Measurements from ENCODE around the gene SASH3.

The SASH3 gene

DNA sequence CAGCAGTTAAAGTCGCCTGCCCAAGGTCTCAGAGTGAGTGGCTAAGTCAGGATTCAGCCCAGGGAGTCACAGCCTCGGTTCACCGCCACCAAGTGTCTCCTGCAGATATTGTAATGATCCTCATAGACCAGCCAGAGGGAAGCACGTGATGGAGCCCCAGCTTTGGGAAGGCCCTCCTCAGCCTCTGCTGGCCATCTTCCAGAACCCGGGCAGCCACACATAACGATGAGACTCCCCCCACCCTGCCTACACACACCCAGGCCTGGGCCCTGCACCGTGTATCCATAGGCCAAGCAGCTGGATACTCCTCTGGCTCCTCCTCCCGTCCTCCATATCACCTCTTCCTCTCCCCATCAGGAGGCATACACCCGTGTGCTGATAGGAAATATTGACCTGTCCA, 19.6 kb upstream of the SASH3 start:
- no peak for DNase-seq

- no peak for DNase-seq
Observed at GRCh38 chrX:129760981-129761380, 18.8 kb upstream of the SASH3 start.

- no peak for DNase-seq
Observed at GRCh38 chrX:129761596-129761995, 18.2 kb upstream of the SASH3 start.

GRCh38 chrX:129762448-129762847, 17.3 kb upstream of the SASH3 start:
- no peak for DNase-seq

- no peak for DNase-seq
Observed at GRCh38 chrX:129763666-129764065, 16.1 kb upstream of the SASH3 start.

DNA sequence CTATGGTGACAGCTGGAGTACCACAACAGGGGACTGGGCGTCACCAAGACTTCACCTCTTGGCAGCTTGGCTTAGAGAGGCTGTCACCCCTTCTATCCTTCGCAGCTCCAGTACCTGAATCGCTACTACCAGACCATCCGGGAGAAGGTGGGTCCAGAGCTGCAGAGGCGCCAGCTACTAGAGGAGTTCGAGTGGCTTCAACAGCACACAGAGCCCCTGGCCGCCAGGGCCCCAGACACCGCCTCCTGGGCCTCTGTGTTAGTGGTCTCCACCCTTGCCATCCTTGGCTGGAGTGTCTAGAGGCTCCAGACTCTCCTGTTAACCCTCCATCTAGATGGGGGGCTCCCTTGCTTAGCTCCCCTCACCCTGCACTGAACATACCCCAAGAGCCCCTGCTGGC, 11.6 kb upstream of the SASH3 start:
- DNase-seq, result no peak

- DNase-seq, result no peak
Observed at GRCh38 chrX:129768586-129769466, 10.9 kb upstream of the SASH3 start.

DNA sequence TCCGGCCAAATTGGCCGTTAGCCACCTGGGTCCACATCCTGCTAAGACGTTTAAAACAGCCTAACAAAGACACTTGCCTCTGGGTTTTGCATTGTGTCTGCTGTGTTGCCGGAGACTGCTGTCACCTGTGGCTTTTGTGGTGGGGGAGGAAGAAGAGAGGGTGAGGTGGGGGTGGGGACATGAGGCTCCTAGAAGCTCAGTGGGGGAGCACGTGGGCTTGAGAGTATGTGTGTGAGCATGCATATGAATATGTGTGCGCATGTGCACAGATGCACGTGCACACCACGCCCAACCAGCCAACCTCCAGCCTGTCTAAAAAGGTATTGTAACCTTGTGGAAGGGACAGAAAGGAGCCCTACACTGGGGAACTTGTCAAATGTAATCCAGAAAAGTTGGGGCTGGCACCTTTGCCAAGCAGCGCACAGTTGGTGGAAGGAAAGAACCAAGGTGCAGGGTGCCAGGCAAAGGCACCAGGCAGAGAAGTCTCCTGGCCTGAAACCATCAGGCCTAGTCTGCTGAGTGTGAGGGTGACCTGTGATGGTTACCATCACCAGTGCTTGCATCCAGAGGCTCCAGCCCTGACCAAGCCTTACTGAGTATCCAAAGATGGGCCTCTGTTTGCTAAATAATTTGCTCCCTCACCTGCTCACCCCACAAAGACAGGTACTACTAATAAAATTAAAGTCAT, 10.1 kb upstream of the SASH3 start:
- DNase-seq, result peak; percentile 77

- DNase-seq, result no peak
Observed at GRCh38 chrX:129771266-129771995, 8.3 kb upstream of the SASH3 start.

GRCh38 chrX:129772796-129773431, 6.8 kb upstream of the SASH3 start:
- DNase-seq, result peak; percentile 48

GRCh38 chrX:129773649-129774458, 5.9 kb upstream of the SASH3 start:
- no peak for DNase-seq

- peak; percentile 78 for DNase-seq
Observed at GRCh38 chrX:129777218-129778030, 2.3 kb upstream of the SASH3 start.

- DNase-seq, result no peak
Observed at GRCh38 chrX:129779086-129779672, 570 bp upstream of the SASH3 start.

GRCh38 chrX:129780441-129781105, 824 bp downstream of the SASH3 start:
- DNase-seq, result no peak

DNA sequence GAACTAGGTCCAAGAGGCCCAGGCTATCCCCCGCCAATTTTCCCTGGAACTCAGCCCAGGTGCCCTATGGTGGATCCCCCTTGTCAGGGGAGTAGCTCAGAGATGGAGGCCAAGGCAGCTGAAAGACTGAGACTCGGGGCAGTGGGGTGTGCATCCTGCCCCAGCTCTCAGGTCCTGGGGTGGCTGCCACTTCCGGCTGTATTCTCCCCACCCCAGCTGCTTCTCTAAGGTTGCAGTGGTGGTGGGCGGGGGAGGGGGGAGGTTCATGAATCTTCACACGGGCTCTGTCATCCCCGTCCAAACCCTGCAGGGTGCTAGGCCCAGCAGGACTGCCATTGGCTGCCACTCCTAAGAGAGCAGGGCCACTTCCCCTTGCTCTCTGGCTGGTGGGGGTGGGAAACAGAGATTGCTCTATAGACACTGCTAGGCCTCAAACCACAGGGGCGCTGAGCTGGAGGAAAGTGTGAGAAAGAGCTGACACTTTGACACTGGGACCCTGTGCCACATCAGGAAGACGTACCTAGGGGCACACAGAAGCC, 1.5 kb downstream of the SASH3 start:
- peak; percentile 86 for DNase-seq

DNA sequence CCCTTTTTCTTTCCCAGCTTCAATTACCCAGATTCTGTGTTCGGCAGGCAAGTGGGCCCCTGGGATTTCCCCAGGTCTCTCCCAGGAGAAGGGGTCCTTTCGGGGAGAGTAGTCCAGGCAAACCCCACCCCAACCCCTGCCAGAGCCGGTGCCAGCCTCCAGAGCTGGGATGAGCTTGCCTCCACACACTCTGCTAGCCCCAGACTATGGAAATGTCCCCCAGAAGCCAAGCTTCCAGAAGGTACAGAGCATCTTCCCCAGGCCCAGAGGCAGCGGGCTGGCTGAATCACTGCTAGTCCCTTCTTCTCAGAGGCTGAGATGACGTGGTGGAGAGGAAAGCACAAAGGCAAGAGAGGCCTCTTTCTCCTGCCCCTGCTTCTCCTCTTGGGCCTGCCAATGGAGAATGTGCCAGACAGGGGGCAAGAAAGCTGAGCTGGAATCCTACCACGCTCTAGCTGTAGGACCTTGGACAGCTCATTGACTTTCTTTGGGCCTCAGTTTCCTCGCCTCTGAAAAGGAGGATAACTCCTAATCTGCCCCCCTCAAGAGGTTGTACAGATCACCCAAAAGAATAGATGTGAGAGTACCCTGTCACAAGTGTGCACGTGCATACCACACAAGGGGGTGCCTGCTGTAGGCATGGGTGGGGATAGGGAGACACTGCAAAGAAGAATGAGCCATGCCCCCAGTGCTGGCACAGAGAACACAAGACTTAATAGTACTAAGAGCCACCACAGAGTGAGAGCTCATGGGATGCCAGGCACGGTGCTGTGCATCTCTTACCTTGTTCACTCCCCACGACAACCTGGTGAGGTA, 2.1 kb downstream of the SASH3 start:
- peak; percentile 58 for DNase-seq

- no peak for DNase-seq
Observed at GRCh38 chrX:129782706-129783105, 3.0 kb downstream of the SASH3 start.

- peak; percentile 38 for DNase-seq
Observed at GRCh38 chrX:129783291-129783713, 3.6 kb downstream of the SASH3 start.

- no peak for DNase-seq
Observed at GRCh38 chrX:129784371-129784770, 4.6 kb downstream of the SASH3 start.

Data from activated CD4-positive, alpha-beta T cell treated with anti-CD3 and anti-CD28 coated beads for 48 hours (primary cell).